GM18867 (cell line): Measurements from ENCODE around the gene DDX55.

Source experiments
- ATAC-seq: cut with Tn5 transposase; IDR thresholded peaks from one replicate; pipeline ENCODE4 v1.9.1; 2021; ENCODE audit warnings: mild to moderate bottlenecking, moderate library complexity; ENCODE audit not compliant: unreplicated experiment

DDX55 gene

GRCh38 chr12:123607756-123608155 lies 5.9 kb downstream of the DDX55 start:
- no peak for ATAC-seq

GRCh38 chr12:123608182-123608581 lies 6.3 kb downstream of the DDX55 start:
- ATAC-seq: no peak

GRCh38 chr12:123614110-123614509 lies 12.2 kb downstream of the DDX55 start:
- ATAC-seq: no peak

GRCh38 chr12:123614531-123614930 lies 12.6 kb downstream of the DDX55 start:
- no peak for ATAC-seq

GRCh38 chr12:123617144-123617543 lies 15.2 kb downstream of the DDX55 start:
- no peak for ATAC-seq

- no peak for ATAC-seq
Observed at GRCh38 chr12:123617580-123617979, 15.7 kb downstream of the DDX55 start.

GRCh38 chr12:123621101-123621500 lies 19.2 kb downstream of the DDX55 start:
- no peak for ATAC-seq

- no peak for ATAC-seq
Observed at GRCh38 chr12:123621619-123622530, 20.0 kb downstream of the DDX55 start.

GRCh38 chr12:123633379-123634141 lies 31.7 kb downstream of the DDX55 start, which contains the start of the genes EIF2B1 and GTF2H3:
Gene EIF2B1, minus strand, starts transcription at chr12:123633686. Its CDS starts 129 bp downstream, at chr12:123633557.
Gene GTF2H3, plus strand, starts transcription at chr12:123633829. Its CDS starts 31 bp downstream, at chr12:123633860.
- ATAC-seq: peak; percentile 93

GRCh38 chr12:123634142-123634561 lies 32.3 kb downstream of the DDX55 start:
- no peak for ATAC-seq

GRCh38 chr12:123643911-123644310 lies 42.0 kb downstream of the DDX55 start:
- no peak for ATAC-seq

- no peak for ATAC-seq
Observed at GRCh38 chr12:123645380-123645779, 43.5 kb downstream of the DDX55 start.

- no peak for ATAC-seq
Observed at GRCh38 chr12:123645878-123646277, 44.0 kb downstream of the DDX55 start.

- no peak for ATAC-seq
Observed at GRCh38 chr12:123648401-123648800, 46.5 kb downstream of the DDX55 start.

- no peak for ATAC-seq
Observed at GRCh38 chr12:123654129-123654701, 52.3 kb downstream of the DDX55 start.

- ATAC-seq: peak; percentile 92
Observed at GRCh38 chr12:123655420-123655819, 53.5 kb downstream of the DDX55 start.

- no peak for ATAC-seq
Observed at GRCh38 chr12:123656392-123656791, 54.5 kb downstream of the DDX55 start.

- no peak for ATAC-seq
Observed at GRCh38 chr12:123657211-123657610, 55.3 kb downstream of the DDX55 start.

GRCh38 chr12:123659996-123660727 lies 58.3 kb downstream of the DDX55 start:
- no peak for ATAC-seq

GRCh38 chr12:123667771-123668170 lies 65.9 kb downstream of the DDX55 start:
- ATAC-seq: no peak
